ENCODE results near the gene EIF2S1.

- TF ChIP-seq, protein P1, sequence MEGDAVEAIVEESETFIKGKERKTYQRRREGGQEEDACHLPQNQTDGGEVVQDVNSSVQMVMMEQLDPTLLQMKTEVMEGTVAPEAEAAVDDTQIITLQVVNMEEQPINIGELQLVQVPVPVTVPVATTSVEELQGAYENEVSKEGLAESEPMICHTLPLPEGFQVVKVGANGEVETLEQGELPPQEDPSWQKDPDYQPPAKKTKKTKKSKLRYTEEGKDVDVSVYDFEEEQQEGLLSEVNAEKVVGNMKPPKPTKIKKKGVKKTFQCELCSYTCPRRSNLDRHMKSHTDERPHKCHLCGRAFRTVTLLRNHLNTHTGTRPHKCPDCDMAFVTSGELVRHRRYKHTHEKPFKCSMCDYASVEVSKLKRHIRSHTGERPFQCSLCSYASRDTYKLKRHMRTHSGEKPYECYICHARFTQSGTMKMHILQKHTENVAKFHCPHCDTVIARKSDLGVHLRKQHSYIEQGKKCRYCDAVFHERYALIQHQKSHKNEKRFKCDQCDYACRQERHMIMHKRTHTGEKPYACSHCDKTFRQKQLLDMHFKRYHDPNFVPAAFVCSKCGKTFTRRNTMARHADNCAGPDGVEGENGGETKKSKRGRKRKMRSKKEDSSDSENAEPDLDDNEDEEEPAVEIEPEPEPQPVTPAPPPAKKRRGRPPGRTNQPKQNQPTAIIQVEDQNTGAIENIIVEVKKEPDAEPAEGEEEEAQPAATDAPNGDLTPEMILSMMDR (conservative IDR thresholded peaks at IDR 0.05; ENCODE audit: low read depth, low read length): no peak
- TF ChIP-seq EZH2 (IDR thresholded peaks at IDR 0.05; ENCODE audit: low read length, unreplicated experiment) (no peak), EZH2phosphoT487 (IDR thresholded peaks at IDR 0.05; ENCODE audit: borderline replicate concordance, low read length) (no peak)
These were observed 32.0 kb downstream of the EIF2S1 start for GRCh38 chr14:67392123-67392522.
